GM19468 (cell line): ENCODE measurements around the gene SLC17A3.

Experiments used
- ATAC-seq: cut with Tn5 transposase; IDR thresholded peaks from one replicate; pipeline ENCODE4 v1.9.1; 2021; ENCODE audit warnings: mild to moderate bottlenecking, moderate library complexity, moderate number of reproducible peaks; ENCODE audit not compliant: unreplicated experiment; ENCODE audit errors: extremely low read depth

Gene SLC17A3, protein sequence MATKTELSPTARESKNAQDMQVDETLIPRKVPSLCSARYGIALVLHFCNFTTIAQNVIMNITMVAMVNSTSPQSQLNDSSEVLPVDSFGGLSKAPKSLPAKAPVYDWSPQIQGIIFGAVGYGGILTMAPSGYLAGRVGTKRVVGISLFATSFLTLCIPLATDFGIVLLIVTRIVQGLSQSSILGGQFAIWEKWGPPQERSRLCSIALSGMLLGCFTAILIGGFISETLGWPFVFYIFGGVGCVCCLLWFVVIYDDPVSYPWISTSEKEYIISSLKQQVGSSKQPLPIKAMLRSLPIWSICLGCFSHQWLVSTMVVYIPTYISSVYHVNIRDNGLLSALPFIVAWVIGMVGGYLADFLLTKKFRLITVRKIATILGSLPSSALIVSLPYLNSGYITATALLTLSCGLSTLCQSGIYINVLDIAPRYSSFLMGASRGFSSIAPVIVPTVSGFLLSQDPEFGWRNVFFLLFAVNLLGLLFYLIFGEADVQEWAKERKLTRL

DNA sequence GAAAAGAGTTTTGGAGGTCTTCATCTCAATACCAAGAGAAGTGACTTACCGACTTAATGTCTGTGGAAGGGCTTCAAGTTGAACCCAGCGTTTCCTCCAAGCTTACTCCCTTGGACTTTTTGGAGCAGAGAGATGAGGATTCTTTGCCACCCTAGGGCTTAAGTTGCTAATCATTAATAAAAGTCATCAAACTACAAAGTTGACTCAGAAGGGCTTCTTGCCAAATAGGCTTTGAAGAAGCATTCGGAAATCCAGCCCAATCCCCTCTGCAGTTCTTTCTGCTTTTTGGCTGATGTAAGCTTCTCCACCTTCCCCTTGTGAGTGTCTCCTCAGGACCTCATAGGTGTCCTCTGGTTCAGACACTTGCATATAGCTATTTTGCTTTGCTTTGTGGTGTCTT lies at the start of gene SLC17A3:
Gene SLC17A3, minus strand, starts transcription at position 126 of the 400 bp plus-strand sequence. CDS start 5,856 bp downstream, outside the sequence.
- no peak for ATAC-seq

GRCh38 chr6:25922301-25922700 lies 48.3 kb upstream of the SLC17A3 start:
- no peak for ATAC-seq

- ATAC-seq = no peak
Measured at GRCh38 chr6:25921525-25922203, 47.6 kb upstream of the SLC17A3 start.

GRCh38 chr6:25919657-25920056 lies 45.6 kb upstream of the SLC17A3 start:
- ATAC-seq = no peak

GRCh38 chr6:25918083-25918683 lies 44.1 kb upstream of the SLC17A3 start:
- ATAC-seq = no peak

- no peak for ATAC-seq
Measured at GRCh38 chr6:25916789-25917490, 42.9 kb upstream of the SLC17A3 start.

GRCh38 chr6:25916330-25916729 lies 42.3 kb upstream of the SLC17A3 start:
- no peak for ATAC-seq

DNA sequence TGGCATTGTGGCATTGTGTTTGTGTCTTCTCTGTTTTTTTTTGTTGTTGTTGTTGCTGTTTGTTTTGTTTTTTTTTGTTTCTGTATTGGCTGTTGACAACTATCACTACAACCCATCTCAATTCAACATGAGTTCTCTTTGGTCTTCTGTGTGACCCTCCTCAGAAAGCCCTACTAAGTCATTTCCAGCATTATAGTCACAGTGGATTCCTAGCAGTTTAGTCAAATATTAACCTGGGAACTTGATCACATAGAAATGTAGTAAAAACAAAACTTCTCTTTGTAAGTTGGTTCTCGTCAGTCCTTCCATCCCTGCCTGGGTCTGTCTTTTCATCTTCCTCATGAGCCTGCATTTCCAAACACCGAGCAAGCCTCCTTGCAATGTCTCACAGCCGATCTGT lies 39.7 kb upstream of the SLC17A3 start:
- ATAC-seq = no peak

DNA sequence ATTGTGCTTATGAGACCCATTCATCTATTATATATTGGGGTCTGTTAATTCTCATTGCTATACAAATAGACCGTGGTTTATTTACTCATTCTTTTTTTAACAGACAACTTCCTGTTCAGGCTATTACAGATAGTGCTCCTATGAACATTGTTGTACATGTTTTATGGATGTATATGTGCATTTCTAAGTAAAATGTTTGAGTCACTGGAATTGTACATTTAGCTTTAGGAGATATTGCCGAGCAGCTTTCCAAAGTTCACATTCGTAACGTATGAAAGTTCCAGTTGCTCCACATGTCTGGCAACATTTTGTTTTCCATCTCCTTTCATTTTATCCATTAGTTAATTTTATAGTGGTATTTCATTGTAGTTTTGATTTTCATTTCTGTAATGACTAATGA lies 37.3 kb upstream of the SLC17A3 start:
- no peak for ATAC-seq

DNA sequence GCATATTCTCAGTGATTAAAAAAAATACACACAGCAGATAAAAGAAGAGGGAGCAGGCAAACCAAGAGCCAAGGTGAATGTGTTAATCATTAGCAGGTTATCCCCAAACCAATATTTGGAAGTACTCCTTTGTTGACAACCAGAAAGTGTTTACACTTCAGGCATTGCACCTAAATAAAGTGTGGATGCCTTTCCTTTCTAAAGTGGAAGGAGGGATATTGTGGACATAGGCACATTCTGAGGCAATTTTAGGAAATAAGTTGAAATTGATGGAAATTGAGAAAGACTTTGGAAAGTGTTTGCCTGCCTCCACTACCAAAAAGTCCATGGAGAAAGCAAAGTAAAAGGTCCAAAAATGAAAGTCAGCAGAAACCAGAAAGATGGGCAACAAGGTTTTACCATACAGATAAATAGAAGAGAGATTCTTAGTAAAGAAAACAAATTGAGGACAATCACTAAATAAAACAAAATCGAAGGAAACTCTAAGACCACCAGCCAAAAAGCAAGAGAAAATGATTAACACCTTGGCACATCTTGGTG lies 33.5 kb upstream of the SLC17A3 start:
- ATAC-seq = no peak

DNA sequence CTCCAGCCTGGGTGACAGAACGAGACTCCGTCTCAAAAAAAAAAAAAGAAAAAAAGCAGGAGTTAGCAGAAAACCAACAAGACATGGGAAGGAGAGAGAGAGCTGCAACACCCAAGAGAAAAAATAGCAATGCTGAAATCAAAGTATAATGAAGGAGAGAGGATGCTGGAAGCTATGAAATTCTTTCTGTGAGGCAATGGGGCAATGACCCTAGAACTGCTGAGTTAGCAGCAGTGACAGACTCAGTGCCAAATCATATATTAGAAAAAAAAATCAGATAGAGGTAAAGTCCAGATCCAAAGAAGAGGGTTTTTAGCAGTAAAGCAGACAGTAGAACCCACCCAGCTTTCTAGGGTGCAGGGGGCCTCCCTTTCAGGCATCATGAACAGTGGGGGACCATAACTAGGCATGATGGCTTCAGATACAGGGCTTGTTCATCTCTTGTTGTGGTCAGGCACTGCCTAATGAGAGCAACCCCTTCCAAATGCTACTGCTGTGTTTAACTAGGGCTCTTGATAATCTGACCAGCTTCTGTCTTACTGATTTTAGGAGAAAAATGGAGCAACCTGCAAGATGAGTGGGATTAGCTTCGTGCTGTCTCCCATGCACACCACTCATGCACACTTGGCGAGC lies 29.5 kb upstream of the SLC17A3 start:
- no peak for ATAC-seq

DNA sequence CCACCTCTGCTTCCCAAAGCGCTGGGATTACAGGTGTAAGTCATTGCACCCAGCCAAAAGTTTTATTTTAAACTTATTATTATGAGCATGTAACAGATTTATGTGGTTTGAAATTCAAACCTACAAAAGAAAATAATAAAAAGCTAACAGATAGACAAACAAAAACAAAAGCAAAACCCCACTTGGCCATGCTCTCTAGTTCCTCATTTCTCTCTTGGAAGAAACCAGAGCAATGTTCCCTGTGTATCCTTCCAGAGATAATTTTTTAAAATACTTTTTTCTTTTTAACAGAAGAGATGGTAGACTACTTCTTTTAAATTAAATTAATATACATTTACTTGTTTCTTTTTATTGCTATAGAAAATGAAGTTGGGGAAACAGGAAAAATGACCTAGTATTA lies 28.0 kb upstream of the SLC17A3 start:
- no peak for ATAC-seq

GRCh38 chr6:25900843-25901242 lies 26.8 kb upstream of the SLC17A3 start:
- ATAC-seq = no peak

GRCh38 chr6:25899580-25900408 lies 25.8 kb upstream of the SLC17A3 start:
- ATAC-seq = no peak

DNA sequence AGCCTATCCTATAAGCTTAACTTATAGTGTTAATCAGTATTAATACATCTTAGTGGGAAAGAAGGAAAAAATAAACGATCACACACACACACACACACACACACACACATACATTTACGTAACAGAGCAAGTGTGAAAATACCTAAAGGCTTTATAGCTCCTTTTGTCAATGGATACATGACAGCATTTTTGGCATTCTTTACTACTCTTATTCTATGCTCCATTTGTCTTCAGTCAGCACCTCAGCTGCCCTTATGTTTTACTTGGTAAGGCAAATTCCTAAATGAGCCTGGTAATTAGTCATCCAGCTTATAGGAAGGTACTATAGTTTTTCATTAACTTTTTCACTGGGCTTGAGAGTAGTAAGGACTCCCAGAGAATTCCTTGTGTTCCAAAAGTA lies 25.1 kb upstream of the SLC17A3 start:
- no peak for ATAC-seq

- ATAC-seq = no peak
Measured at GRCh38 chr6:25898289-25898977, 24.4 kb upstream of the SLC17A3 start.

- no peak for ATAC-seq
Measured at GRCh38 chr6:25896252-25896651, 22.2 kb upstream of the SLC17A3 start.

DNA sequence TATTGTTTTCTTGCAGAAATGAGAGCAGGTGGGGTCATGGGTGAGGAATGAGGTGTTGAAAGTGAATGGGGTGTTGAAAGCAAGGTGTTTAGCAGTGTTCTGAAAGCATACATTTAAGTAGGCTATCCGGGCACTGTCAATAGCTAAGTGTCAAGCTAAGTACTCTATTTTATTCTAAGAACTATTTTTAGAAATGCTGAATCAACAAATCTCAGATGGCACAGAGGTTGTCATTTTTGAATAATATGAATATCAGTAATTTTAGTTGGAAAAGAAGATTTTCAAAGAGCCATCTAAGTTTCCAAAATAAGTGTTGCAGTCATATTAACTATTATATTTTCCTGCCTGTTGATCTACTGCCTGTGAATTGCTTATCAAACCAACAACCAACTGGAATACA lies 21.7 kb upstream of the SLC17A3 start:
- no peak for ATAC-seq
